Gastrocnemius medialis (tissue), 4 donors: ENCODE results near the gene PDSS2.

Experiments
- CTCF ChIP-seq, 5 experiments: fragments of 450-650 bp in 3 of 5; fragments of 200-600 bp in 2 of 5; sonication (generic) in 2 of 5; IDR thresholded peaks in 4 of 5; conservative IDR thresholded peaks in 1 of 5; 1 replicate in 4 of 5; 2 replicates in 1 of 5; pipeline ENCODE4 v1.5.1; 2016 to 2019; ENCODE audit warnings: antibody characterized with exemption in 5 of 5, mild to moderate bottlenecking in 3 of 5, moderate library complexity in 3 of 5
- POLR2A ChIP-seq, 2 donors: fragments of 450-650 bp; IDR thresholded peaks; one replicate each; pipeline ENCODE4 v1.6.1; 2017; ENCODE audit warnings: antibody characterized with exemption in 2 of 2, mild to moderate bottlenecking in 2 of 2, moderate library complexity in 2 of 2

DNA sequence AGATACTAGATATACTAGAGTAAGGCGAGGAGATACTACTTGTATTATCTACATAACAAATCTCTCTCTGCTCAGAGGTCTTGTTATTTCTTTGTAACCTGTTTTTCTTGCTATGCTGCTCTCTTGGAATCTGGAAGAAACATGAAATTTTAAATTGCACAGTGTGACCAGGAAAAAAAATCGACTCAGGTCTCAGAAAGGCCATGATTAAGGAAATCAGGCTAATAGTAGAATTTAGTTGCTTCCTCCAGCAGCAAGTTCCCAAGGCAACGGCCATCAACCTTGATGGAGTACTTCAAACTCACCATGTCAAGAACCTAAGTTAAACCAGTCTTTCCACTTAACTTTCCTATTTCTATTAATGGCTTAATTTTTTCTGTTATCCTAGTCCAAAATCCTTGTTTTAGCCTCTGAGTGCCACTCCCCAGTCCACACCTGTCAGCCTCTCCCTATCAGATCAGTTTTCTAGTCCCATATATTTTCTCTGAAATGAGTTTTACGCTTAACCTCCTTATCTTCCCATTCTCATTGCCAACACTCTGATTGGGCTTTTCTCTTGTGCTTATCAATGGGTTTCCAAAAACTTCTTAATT is 256.4 kb downstream of the PDSS2 start:
- TF ChIP-seq CTCF (IDR thresholded peaks at IDR 0.05 in 4 of 5, conservative IDR thresholded peaks at IDR 0.05 in 1 of 5) (no peak), POLR2A (IDR thresholded peaks at IDR 0.05) (no peak)
